ENCODE data around the gene LEUTX. TPM values are rescaled to one million over a fixed set of nuclear protein-coding genes. Genes with fewer than 3 reads are reported as not detected.
"Not testable (repeated sequence)": the region's sequence is repeated elsewhere in the genome, so short reads cannot be mapped to it uniquely, and the experiment has no call there.

The LEUTX gene
- total RNA-seq, 1 experiment from 2014 or later, result not detected

DNA sequence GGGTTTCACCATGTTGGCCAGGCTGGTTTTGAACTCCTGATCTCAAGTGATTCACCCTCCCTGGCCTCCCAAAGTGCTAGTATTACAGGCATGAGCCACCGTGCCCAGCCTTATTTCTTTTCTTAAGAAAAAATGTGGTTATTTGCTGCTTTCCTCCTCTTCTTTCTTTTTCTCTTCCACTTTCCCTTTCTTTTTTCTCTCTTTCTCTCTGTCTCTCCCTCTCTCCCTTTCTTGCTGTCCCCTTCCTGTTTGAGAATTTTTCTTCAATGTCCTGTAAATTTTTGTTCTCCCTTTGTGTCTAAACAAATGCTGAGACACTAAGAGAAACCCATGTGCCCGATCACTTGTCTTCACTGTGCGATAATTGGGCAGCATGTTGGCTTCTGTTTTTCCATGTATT is 2.2 kb downstream of the LEUTX start:
- DNase-seq (ENCODE audit: low spot score), result no peak

DNA sequence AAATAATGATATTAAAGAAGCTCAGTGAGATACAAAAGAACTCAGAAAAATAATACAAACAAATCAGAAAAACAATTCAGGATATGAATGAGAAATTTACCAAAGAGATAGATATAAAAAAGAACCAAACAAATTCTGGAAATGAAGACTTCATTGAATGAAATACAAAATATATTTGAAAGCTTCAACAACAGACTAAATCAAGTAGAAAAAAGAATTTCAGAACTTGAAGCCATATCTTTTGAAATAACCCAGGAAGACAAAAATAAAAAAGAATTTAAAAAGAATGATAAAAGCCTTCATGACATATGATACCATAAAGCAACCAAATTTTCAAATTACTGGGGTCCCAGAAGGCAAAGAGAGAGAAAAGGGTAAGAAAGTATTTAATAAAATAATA is 9.6 kb downstream of the LEUTX start:
- no peak for DNase-seq (ENCODE audit: low spot score)

DNA sequence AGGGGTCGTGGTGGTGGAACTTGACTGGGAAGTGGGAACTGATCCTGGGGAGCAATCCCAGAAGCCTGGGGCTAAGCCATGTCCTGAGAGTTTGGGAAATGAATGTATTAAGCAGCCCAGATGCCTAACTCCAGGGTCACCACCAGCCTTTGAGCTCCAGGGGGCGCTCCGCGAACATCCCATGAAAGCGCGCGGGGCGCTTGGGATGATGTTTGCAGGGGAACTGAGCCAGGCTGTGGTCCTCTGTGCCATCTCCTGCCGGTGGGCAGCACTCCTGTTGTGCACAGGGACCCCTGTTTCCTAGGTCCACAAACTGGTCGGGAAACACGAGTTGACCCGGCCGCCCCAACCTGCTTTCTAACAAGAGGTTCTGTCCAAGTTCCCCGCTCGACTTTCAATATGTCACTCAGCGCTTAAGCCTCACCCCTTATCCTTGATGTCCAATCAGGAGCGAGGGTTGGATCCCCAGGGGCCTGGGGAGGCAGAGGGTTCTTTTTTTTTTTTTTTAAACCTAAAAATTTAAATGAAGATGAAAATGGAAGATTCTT is 14.4 kb downstream of the LEUTX start:
- peak; percentile 94 for DNase-seq (ENCODE audit: low spot score)

DNA sequence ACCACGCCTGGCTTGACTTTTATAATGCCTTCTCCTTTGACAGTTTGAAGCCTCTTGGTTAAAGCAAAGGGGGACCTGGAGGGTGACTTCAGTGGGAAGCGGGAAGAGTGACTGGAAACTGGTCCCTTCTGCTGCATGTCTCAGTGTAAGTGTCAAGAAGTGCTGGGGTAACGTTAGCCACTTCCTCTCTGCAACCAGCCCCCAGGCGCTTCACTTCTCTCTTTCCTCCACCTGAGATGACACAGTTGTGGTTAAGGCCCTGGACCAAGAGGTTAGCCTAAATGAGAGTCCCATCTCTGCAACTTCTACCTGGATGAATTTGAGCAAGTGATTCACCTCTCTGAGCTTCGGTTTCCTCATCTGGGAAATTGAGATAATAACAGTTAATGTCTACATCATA is 16.3 kb downstream of the LEUTX start:
- no peak for DNase-seq (ENCODE audit: low spot score)

DNA sequence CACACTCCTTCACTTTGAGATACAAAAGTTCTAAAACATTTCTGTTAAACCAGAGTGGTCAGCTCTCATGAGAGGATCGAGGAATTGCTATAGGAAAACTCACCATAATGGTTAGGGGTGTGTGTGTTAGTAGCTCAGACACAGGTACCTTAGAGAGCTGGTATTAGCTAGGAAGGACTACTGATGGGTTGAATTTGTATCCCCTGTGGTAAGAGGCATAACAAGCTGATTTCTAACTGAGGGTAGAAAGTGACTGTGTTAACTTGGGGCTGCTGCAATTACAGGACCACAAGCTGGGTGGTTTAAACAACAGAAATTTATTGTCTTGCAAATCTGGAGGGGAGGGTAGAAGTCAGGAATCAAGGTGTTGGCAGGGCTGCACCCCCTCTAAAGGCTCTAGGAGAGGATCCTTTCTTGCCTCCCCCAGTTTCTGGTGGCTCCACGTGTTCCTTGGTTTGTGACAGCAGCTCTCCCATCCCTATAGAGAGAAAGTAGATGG is 17.4 kb downstream of the LEUTX start:
- DNase-seq (ENCODE audit: low spot score), result no peak

DNA sequence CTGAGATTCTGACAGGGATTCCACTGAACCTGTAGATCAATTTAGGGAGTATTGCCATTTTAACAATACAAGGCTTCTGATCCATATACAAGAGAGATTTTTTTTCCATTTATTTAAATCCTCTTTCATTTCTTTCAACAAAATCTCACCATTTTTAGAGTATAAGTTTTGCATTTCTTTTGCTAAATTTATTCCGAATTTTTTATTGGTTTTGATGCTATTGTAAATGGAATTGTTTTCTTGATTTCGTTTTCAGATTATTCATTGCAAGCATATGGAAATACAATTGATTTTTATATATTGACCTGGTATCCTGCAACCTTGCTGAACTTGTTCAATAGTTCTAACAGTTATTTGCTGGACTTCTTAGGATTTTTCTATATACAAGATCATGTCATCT is 18.4 kb downstream of the LEUTX start:
- DNase-seq (ENCODE audit: low spot score), result no peak

DNA sequence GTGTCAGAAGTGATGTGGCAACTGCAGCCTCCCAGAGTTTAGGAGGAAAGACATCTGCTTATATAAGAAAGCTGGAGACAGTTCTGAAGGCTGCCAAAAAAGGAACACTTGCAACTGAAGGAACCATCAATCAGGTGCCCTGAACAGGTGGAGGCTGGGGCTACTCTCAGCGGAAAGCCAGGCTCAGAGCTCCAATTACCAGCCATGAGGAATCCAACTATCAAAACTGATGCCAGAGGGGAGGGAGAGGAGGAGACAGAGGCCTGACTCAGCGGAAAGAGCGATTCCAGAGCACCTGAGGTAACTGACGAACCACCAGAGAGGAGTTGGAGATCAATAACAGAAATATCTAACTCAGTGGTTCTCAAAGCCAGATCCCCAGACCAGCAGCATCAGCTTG is 24.3 kb downstream of the LEUTX start:
- DNase-seq (ENCODE audit: low spot score), result no peak

DNA sequence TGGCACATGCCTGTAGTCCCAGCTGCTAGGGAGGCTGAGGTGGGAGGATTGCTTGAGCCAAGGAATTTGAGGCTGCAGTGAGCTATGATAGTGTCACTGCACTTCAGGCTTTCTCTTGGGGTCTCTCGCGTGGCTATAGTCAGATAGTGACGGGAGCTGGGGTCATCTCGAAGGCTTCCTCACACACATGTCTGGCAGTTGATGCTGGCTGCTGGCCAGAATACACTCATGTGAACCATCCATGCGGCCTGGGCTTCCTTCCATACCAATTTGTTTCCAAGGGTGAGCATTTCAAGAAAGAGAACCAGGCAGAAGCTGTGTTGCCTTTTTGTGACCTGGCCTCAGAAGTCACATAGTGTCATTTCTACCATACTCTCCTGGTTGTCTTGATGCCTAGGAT is 26.4 kb downstream of the LEUTX start:
- no peak for DNase-seq (ENCODE audit: low spot score)

DNA sequence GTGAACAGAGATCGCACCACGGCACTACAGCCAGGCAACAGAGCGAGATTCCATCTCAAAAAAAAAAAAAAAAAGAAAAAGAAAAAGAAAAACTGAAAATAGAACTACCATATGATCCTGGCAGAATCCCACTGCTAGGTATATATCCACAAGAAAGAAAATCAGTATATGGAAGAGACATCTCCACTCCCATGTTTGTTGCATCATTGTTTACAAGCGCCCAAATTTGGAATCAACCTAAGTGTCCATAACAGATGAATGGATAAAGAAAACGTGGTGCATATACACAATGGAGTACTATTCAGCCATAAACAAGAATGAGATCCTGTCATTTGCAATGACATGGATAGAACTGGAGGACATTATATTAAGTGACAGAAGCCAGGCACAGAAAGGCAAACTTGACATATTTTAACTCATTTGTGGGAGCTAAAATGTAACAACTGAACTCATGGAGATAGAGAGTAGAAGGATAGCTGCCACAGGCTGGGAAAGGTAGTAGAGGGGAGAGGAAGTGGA is 29.3 kb downstream of the LEUTX start:
- no peak for DNase-seq (ENCODE audit: low spot score)

DNA sequence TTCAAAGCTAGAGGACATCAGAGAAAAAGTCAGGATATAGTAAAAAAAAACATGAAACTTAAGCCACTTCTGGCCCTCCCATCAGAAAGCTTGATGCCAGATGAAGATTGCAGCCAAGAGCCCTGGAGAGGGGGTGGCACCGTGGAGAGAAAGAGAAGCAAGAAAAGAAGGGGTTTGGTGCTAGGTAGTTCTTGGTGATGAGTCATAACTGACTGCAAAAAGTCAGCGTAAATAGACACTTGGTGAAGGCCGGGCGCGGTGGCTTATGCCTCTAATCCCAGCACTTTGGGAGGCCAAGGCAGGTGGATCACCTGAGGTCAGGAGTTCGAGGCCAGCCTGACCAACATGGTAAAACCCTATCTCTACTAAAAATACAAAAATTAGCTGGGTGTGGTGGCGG is 30.0 kb downstream of the LEUTX start:
- not testable (repeated sequence) for DNase-seq (ENCODE audit: low spot score)

DNA sequence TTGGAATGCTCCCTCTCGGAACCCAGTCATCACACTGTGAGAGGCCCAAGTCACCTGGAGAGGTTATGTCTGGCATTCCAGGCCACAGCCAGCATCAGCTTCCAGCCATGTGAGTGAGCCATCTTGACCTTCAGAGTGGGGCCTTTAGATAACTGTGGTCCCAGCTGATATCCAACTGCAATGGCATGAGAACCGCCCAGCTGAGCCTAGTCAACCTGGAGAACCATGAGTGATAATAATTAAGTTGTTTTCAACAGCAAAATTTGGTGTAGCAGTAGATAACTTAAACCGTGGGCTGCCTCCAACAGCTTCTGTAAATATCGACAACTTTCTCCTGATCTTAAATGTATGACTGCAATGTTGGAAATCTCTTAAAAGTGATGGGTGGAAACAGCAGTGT is 30.7 kb downstream of the LEUTX start:
- DNase-seq (ENCODE audit: low spot score), result no peak

DNA sequence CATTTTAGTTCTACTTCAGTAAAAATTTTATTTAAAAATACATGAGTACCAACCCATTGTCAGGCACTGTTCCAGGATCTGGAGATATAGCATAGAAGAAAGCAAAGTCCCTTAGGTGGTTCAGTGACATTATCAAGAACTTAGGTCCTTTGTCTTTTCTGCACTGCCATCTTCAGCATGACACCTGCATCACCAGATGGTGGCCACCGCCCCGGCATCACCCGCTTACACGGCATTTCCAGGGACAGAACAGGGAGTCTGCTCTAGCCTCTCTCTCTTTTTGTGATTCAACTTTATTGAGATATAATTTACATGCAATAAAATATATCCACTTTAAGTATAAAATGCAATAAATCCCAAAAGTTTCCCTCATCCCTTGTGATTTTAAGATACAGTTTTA is 31.8 kb downstream of the LEUTX start:
- DNase-seq (ENCODE audit: low spot score), result no peak

DNA sequence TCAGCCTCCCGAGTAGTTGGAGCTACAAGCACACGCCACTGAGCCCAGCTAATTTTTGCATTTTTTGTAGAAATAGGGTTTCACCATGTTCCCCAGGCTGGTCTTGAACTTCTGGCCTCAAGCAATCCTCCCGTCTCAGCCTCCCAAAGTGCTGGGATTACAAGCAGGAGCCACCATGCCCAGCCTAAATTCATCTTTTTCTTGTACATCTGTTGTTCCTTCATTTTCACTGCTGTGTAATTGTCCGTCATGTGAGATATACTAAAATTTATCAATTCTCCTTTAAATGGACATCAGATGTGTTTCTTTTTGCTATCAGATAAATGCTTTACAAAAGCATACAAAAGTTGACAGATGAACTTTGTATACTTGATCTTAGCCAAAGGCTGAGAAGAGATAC is 32.4 kb downstream of the LEUTX start:
- no peak for DNase-seq (ENCODE audit: low spot score)

DNA sequence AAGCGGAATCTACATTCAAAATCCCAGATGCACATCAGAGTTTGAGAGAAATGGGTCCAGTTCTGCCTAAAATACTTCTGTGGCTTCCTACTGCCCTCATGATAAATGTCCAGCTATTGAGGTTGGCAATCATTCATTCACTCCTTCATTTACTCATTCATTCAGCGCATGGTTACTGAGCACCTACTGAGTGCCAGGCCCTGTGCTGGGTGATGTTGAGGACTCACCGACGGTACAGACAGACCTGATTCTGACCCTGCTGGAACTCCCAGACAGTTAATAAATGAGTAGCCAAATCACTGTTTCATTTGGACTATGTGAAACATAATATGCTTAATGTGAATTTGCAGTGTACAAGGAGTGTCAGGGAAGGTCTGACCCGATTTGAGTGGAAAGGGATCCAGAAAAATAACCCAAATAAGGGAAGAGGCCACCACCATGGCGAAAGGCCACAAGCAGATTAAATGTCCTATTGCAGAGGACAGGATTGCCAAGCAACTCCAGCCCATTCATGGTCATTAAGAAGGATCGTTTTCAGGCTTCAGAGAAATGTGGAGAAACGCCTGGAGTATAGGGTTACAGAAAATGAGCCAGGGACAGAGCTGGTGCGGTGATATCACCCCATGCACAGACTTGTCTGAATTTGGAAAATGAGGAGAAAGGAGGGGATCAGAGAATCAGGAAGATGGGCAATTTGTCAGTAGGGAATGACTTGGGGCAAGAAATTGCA is 34.8 kb downstream of the LEUTX start:
- DNase-seq (ENCODE audit: low spot score), result no peak

DNA sequence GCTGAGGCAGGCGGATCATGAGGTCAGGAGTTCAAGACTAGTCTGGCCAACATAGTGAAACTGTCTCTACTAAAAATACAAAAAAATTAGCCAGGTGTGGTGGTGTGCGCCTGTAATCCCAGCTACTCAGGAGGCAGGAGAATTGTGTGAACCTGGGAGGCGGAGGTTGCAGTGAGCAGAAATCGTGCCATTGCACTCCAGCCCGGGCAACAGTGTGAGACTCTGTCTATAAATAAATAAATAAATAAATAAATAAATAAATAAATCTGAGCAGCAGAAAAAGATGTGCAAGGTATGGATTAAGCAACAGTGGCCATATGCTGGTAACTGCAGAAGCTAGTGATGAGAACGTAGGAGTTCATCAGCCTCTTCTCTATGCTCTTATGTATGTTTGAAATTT is 35.5 kb downstream of the LEUTX start:
- not testable (repeated sequence) for DNase-seq (ENCODE audit: low spot score)

DNA sequence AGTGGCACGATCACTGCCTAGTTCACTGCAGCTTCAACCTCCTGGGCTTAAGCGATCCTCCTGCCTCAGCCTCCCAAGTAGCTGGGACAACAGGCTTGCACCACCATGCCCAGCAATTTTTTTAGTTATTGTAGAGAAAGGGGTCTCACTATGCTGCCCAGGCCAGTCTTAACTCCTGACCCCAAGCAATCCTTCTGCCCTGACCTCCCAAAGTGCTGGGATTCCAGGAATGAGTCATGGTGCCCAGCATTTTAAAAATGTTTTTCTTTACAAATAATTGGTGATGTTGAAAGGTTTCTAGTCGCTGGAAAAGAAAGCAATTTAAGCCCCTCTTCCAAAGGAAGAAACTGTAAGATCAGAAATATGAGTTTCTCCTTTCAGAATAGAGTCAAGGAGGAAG is 35.9 kb downstream of the LEUTX start:
- no peak for DNase-seq (ENCODE audit: low spot score)

DNA sequence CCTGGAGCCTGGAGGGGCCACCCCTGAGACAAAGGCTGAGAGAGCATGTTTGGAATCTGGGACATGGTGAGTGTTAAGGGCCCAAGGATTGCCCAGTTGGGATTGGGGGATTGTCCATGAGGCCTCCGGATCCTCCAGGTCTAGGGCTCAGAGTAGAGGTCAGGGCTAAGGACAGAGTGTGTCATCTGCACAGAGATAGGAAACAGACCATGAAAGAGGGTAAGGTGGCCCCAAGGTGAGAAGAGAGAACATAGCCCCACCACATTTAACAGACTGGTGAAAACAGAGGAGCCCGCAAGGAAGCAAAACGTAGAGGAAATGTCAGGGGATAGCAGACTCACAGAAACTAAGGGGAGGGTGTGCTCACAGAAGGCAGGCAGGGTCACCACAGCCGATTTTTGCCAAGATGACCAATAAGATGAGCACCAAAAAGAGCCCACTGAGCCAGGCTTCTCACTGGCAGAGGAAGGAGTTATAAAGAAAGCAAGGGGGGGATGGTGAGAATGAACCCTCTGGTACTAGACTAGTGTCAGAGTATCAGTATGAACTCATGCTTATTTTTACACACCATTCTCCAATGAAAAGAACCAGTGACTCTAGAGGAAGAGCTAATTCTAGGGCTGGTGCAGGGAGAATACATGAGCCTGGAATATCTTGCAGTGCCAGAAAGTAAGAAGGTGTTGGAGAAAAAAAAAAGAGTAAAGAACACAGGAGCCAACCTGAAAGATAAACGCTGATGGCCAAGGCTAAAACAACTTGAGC is 37.8 kb downstream of the LEUTX start:
- DNase-seq (ENCODE audit: low spot score), result no peak

DNA sequence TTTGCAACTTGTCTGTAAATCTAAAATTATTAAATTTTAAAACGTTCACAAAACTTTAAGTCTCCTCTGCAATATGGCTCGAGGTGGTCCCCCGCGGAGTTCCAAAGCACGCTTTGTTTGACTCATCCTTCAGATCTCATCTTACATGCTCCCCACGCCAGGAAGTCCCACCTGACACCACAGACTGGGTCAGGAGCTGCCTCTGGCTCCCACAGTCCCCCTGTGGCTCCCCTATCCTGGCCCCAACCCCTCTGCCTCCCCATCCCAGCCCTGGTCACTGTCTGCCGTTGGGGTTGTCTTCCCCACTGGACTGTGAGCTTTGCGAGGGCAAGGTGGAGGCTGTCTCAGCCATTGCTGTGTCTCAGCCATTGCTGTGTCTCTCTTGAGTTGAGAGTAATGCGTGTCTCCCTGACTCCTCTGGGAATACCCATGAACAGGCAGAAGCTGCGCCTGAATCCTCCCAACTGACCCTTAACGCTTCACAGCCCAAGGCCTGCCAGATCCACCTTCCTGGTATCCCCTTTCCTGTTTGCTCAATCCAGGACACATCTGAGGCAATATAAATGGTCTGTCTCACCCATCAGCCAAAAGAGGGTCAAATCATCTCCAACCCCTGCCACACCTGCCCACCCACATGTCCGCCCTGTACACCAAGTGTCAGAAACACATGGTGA is 39.4 kb downstream of the LEUTX start:
- no peak for DNase-seq (ENCODE audit: low spot score)

DNA sequence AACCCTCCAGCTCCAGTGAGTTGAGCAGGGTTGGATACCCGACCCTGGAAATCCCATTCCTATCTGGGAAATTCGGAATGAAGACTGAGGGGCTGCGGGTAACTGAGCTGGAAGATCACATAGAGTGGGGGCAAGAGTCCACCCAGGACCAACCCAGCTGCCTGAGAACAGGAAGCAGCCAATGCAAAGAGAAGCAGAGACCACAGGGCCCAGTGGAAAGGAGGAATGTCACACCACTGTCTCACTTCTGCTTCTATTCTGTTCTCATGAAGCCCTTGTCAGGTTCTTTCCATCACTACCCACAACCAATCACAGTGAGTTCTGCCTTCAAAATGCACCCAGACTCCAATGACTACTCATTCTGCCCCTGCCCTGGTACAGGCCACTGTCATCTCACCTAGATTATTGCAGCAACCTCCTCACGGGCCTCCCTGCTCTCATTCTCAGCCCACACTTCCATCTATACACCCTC is 40.0 kb downstream of the LEUTX start:
- DNase-seq (ENCODE audit: low spot score), result no peak

DNA sequence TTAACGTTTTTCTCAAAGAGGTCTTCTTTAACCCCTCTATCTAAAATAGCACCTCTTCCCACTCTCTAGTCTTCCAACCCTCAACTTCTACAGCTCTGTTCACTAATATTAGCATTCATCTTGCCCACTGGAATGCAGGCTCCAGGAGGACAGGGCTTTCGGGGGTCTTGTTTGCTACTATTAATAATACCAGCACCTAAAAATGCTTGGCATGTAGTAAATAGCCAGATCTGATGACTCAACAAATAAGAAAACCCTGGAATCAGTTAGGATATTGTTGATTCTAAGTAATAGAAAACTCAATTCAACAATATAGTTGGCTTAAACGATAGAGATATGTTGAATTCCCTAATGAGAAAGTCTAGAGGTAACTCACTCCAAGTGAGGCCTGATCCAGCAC is 41.1 kb downstream of the LEUTX start:
- DNase-seq (ENCODE audit: low spot score), result no peak

DNA sequence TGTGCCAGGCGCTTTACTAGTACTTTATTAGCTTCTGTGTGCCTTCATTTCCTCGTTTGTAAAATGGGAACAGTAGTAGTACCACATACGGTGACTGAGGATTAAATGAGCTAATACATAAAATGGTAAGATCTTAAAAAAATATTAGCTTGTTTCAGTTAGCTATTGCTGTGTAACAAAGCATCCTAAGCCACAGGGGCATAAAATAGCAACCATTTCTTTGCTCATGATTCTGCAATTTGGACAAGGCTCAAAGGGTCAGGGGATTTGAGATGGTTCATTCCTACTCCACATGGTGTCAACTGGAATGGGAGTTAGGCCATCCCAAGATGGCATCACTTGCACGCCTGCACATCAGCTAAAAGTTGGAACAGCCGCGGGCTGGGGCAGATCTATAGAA is 42.0 kb downstream of the LEUTX start:
- DNase-seq (ENCODE audit: low spot score), result no peak

DNA sequence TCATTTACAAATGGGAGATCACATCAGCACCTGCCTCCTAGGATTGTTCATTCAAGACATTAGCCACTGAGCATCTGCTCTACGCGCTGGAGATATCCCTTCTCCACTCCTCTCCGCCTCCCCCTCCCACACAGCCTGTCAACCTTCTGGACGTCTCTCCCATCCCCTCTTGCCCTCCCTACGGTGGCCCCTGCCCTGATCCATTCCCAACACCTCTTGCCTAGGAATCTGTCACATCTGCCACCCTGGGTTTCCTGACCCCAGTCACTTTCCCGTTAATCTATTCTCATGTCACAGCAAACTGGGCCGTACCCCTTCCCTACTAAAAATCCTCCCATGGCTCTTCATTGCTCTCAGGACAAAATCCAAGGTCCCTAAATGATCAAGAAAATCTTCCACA is 45.0 kb downstream of the LEUTX start:
- DNase-seq (ENCODE audit: low spot score), result no peak

Measured in HT-29 (cell line).